DMS79 (cell line): ENCODE measurements around the gene MEF2C.

Experiments used
- DNase-seq: peaks from one replicate; lab custom pipeline; 2025; lab: John Stamatoyannopoulos, UW

The MEF2C gene

GRCh38 chr5:88713818-88714217, 169.2 kb downstream of the MEF2C start:
- DNase-seq, result no peak

GRCh38 chr5:88708682-88709398, 174.1 kb downstream of the MEF2C start:
- no peak for DNase-seq

GRCh38 chr5:88708021-88708420, 175.0 kb downstream of the MEF2C start:
- DNase-seq, result no peak

DNA sequence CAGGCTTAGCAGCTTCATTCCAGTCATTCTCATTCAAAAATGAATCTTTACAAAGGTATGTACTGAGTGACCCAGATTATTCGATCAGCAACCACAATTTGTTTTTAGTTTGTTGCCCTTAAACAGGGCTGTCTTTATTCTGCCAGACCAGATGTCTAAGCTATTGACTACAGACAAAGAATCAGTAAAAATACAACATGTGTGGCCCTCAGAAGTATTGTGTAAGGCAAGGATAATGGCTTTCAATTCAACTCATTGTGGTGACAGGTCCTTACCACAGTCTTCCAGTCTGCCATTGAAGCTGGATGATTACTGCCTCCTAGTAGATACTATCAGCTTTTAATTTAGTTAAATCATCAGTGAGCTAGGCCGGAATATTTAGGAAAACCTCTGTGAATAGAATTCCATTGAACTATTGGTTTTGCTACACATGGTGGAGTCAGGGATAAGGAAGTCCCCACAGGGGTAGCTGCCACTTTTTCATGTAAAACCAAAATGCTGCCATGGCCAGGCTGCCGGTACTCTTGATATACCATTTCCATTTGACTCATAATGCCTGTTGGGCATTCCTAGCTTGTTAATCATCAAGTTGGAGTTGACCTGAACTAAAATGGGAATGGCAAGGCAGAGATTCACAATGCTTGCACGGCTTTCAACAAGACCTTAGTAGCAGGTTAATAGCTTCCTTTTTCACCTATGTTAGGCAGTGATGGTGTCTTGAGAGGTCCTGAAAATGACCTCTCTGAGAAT, 175.6 kb downstream of the MEF2C start:
- no peak for DNase-seq

GRCh38 chr5:88702332-88702731, 180.7 kb downstream of the MEF2C start:
- DNase-seq, result no peak

- DNase-seq, result no peak
These were observed 182.9 kb downstream of the MEF2C start for GRCh38 chr5:88700121-88700520.

DNA sequence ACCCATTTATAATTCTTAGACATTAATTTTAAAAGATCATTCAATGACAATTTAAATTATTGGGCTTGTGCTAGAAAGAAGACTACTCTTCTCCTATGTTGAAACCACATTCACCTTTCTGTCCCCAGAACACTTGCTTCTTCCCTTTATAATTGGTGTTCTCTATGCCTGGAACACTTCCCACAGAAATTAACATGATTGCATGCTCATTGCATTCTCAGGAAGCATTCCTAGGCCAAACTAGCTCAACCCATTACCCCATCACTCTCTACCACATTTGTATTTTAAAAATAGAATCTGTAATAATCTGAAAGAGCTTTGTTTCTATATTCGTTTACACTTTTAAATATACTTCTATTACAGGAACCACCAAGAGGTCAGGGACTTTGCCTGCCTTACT, 184.7 kb downstream of the MEF2C start:
- DNase-seq, result no peak

- no peak for DNase-seq
These were observed 186.5 kb downstream of the MEF2C start for GRCh38 chr5:88696466-88696865.

- no peak for DNase-seq
These were observed 187.1 kb downstream of the MEF2C start for GRCh38 chr5:88695931-88696330.

- DNase-seq, result no peak
These were observed 187.8 kb downstream of the MEF2C start for GRCh38 chr5:88695232-88695631.

DNA sequence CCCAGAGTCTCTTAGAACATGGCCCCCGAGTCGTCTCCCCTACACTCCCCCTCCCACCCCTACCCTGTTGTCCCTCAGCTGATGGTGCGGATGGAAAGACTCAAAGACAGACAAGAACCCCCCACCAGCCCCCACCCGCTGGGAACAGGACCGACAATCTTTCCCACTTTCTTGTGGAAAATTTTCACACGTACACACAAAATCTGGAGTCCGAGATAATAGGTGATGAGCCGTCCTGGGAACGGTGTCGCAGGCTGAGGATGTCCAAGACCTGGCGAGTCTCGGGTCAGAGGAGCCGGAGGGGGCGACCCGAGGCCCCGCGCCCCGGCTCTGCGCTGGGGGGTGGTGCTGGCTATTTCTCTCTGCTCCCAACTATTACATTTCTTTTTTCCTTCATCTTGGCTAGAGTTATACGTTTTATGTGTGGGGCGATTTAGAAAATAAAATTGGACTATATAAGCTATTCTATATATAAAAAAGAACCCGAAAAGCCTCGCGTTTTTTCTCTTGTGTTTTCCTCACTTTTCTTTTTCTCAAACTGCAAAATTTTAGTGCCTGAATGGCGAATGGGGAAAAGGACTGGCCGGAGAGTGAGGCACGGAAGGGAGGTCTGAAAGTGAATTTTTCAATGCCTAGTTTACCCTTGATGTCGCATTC, 188.8 kb downstream of the MEF2C start:
- DNase-seq, result no peak

- no peak for DNase-seq
These were observed 189.7 kb downstream of the MEF2C start for GRCh38 chr5:88693071-88693932.

DNA sequence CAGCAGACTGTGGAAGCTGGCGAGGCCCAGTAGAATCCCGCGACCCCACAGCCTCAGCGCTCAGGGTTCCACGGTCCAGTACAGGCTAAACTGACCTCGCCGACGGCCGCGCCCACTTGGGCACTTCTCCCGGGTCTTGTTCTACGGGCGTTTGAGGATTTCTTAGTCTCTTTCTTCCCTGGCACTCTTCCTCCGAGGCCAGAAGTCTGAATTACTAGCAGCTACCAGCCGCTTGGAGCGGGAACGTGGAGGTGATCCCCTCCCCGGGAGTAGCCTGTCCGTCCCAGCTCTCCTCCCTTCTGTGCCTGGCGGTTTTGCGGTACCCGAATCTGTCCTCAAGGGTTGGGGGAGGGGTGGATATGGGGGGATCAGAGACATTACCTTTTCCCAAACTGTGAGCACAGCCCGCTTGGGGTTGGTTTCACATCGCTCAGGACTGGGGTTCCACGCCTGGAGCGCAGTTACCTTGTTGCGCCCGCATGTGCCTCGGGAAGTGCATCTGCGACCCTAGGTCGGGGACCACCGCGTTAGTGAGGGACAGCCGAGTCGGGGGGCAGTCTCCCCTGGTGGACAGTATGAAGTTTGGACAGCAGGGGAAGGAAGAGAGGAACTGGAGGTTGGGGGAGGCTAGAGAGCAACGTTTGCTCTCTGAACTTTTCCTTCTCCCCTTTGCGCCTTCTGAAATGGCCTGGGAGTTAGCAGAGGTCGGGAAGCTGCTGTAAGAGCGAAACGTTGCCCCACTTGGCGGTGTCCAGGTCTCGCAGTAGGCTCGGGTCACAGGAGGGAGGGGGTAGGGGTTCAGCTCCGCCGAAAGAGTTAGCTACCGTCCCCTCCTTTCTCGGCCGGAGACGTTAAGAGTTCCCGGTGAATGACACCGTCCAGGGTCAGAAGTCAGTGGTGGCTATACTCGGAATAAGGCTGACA, 190.8 kb downstream of the MEF2C start:
- no peak for DNase-seq

DNA sequence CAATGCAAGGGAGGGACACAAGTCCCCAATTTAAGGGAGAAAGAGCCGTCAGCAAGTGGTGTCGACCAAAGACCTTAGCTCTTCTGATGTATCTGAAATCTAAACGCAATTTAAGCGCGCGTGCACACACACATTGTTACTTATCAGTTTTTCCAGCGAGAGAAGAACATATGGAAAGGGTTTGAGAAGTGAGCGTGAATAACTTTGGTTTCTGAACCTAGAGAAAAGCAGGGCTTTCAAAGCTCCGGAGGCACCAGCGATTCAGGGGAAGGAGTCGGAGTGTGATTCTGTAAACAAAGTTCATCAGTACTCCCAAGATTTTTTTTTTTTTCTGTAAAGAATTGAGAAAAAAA, 191.8 kb downstream of the MEF2C start:
- no peak for DNase-seq

DNA sequence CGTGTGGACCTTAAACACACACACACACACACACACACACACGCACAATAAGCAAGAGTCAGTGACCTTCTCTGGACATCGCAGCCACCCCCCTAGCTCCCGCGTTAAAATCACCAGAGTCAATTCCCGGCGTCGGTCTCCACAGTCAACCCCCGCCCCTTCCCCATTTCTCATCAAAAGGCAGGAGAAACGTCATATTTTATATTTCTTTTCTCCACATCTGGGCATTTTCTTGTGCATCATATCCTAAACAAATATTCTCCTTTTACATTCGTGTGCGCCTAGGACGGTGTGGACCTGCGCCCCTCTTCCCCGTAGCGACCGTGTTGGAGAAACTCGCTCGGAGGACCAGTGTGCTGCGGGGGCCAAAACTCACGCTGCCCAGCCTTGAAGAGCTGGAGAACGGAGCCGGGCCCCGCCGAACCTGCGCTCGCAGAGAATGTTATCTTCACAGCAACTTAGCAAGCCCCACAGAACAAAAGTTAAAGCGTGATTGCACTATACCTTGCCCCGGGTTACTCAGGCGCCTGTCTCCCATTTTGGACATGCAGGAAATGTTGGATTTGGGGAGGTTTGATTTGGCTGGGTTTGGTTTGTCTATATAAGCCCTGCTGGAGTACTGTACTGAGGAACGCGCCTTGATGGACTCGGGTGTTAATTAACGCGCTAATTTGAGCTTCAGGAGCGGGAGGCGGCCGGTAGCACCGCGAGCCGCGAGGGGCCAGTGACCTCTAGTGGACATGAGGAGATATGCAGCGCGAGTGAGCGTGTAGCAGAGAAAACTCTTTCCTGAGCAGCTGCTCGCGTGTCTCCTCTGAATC, 192.4 kb downstream of the MEF2C start:
- DNase-seq, result no peak

- DNase-seq, result no peak
These were observed 193.1 kb downstream of the MEF2C start for GRCh38 chr5:88689668-88690408.

GRCh38 chr5:88688984-88689667, 193.9 kb downstream of the MEF2C start:
- no peak for DNase-seq

GRCh38 chr5:88688156-88688983, 194.6 kb downstream of the MEF2C start:
- no peak for DNase-seq
